H9 (cell line): ENCODE measurements around the gene ZC3HAV1. TPM values are rescaled to one million over a fixed set of nuclear protein-coding genes. Genes with fewer than 3 reads are reported as not detected.

Experiments used
- DNase-seq: peaks from one replicate; pipeline ENCODE4 v3.0.0-alpha.2; 2017
- H2AFZ ChIP-seq: one replicate; pipeline ENCODE4 v1.6.1; 2013; ENCODE audit warnings: mild to moderate bottlenecking, low read length, control low read depth, moderate library complexity
- H2AK5ac ChIP-seq: 2 replicates; pipeline ENCODE4 v1.6.1; 2013; ENCODE audit warnings: low read length, control low read depth, mixed read lengths; ENCODE audit not compliant: insufficient read length
- H2BK120ac ChIP-seq: one replicate; pipeline ENCODE4 v1.6.1; 2013; ENCODE audit warnings: low read depth, mild to moderate bottlenecking, low read length, control low read depth, inconsistent platforms; ENCODE audit not compliant: poor library complexity, severe bottlenecking
- H2BK12ac ChIP-seq: 2 replicates; pipeline ENCODE4 v1.6.1; 2013; ENCODE audit warnings: low read length, control low read depth, mixed read lengths, low read depth; ENCODE audit not compliant: insufficient read length
- H2BK15ac ChIP-seq: 2 replicates; pipeline ENCODE4 v1.6.1; 2013; ENCODE audit warnings: low read depth, low read length, control low read depth
- H2BK20ac ChIP-seq: one replicate; pipeline ENCODE4 v1.6.1; 2013; ENCODE audit warnings: low read depth, mild to moderate bottlenecking, low read length, control low read depth, inconsistent platforms; ENCODE audit not compliant: poor library complexity, severe bottlenecking
- H2BK5ac ChIP-seq: 2 replicates; pipeline ENCODE4 v1.6.1; 2013; ENCODE audit warnings: low read length, control low read depth, mixed read lengths; ENCODE audit not compliant: insufficient read length
- H3K14ac ChIP-seq: 2 replicates; pipeline ENCODE4 v1.6.1; 2013; ENCODE audit warnings: low read length, control low read depth; ENCODE audit not compliant: insufficient read depth
- H3K18ac ChIP-seq: 2 replicates; pipeline ENCODE4 v1.6.1; 2013; ENCODE audit warnings: low read depth, mild to moderate bottlenecking, mixed read lengths, low read length, control low read depth; ENCODE audit not compliant: insufficient read length
- H3K23ac ChIP-seq: 2 replicates; pipeline ENCODE4 v1.6.1; 2013; ENCODE audit warnings: low read length, control low read depth, mixed read lengths, low read depth; ENCODE audit not compliant: insufficient read length
- H3K23me2 ChIP-seq: 2 replicates; pipeline ENCODE4 v1.6.1; 2013; ENCODE audit warnings: low read depth, mild to moderate bottlenecking, mixed read lengths, low read length, control low read depth; ENCODE audit not compliant: insufficient read length, poor library complexity, severe bottlenecking
- H3K27ac ChIP-seq: 2 replicates; pipeline ENCODE4 v1.5.1; 2013; ENCODE audit warnings: low read length, control low read depth, mixed read lengths, low read depth; ENCODE audit not compliant: insufficient read length
- H3K27me3 ChIP-seq: 2 replicates; pipeline ENCODE4 v1.6.1; 2013; ENCODE audit warnings: low read length, control low read depth, inconsistent platforms; ENCODE audit not compliant: insufficient read depth
- H3K4ac ChIP-seq: 2 replicates; pipeline ENCODE4 v1.6.1; 2013; ENCODE audit warnings: low read depth, mild to moderate bottlenecking, control low read depth, inconsistent platforms, low read length, moderate library complexity
- H3K4me1 ChIP-seq: 2 replicates; pipeline ENCODE4 v1.6.1; 2013; ENCODE audit warnings: low read length, control low read depth, inconsistent platforms; ENCODE audit not compliant: insufficient read depth
- H3K4me2 ChIP-seq: 2 replicates; pipeline ENCODE4 v1.6.1; 2013; ENCODE audit warnings: low read length, control low read depth, mixed read lengths; ENCODE audit not compliant: insufficient read length, insufficient read depth
- H3K56ac ChIP-seq: 2 replicates; pipeline ENCODE4 v1.6.1; 2013; ENCODE audit warnings: low read depth, mild to moderate bottlenecking, mixed read lengths, low read length, control low read depth; ENCODE audit not compliant: insufficient read length
- H3K79me1 ChIP-seq: 2 replicates; pipeline ENCODE4 v1.6.1; 2013; ENCODE audit warnings: low read depth, mild to moderate bottlenecking, moderate library complexity, low read length, control low read depth, inconsistent platforms; ENCODE audit not compliant: insufficient read depth, poor library complexity, severe bottlenecking
- H3K79me2 ChIP-seq: 2 replicates; pipeline ENCODE4 v1.6.1; 2013; ENCODE audit warnings: low read length, control low read depth, inconsistent platforms; ENCODE audit not compliant: insufficient read depth
- H3K9ac ChIP-seq: 2 replicates; pipeline ENCODE4 v1.6.1; 2013; ENCODE audit warnings: low read length, control low read depth, mixed read lengths; ENCODE audit not compliant: insufficient read length; ENCODE audit errors: extremely low read depth
- H3K9me3 ChIP-seq: one replicate; pipeline ENCODE4 v1.6.1; 2013; ENCODE audit warnings: low read depth, low read length, inconsistent platforms; ENCODE audit not compliant: control insufficient read depth
- H3T11ph ChIP-seq: one replicate; pipeline ENCODE4 v1.6.1; 2013; ENCODE audit warnings: mild to moderate bottlenecking, low read length, control low read depth, inconsistent platforms
- H4K20me1 ChIP-seq: one replicate; pipeline ENCODE4 v1.6.1; 2013; ENCODE audit not compliant: control insufficient read depth, insufficient read length, insufficient read depth
- H4K5ac ChIP-seq: 2 replicates; pipeline ENCODE4 v1.6.1; 2013; ENCODE audit warnings: low read depth, mild to moderate bottlenecking, mixed read lengths, low read length, control low read depth; ENCODE audit not compliant: insufficient read length
- H4K8ac ChIP-seq: replicated peaks from 2 replicates; pipeline ENCODE4 v1.6.1; 2013; ENCODE audit warnings: low read length, control low read depth, mixed read lengths, low read depth; ENCODE audit not compliant: insufficient read length
- H4K91ac ChIP-seq: 2 replicates; pipeline ENCODE4 v1.6.1; 2013; ENCODE audit warnings: low read depth, mild to moderate bottlenecking, moderate library complexity, mixed read lengths, low read length, control low read depth; ENCODE audit not compliant: insufficient read length
- H3K27ac Mint-ChIP-seq, 3 experiments: 2 replicates in 2 of 3; 3 replicates in 1 of 3; pipeline ENCODE4 v1.8.0; 2020 to 2021; ENCODE audit warnings: mixed read lengths in 3 of 3, mild to moderate bottlenecking in 1 of 3, moderate library complexity in 1 of 3
- H3K27me3 Mint-ChIP-seq: 2 replicates; pipeline ENCODE4 v1.8.0; 2021; ENCODE audit warnings: low read depth, mild to moderate bottlenecking, moderate library complexity, mixed read lengths
- H3K36me3 Mint-ChIP-seq, 3 experiments: 2 replicates in 2 of 3; 3 replicates in 1 of 3; pipeline ENCODE4 v1.8.0; 2020 to 2021; ENCODE audit warnings: low read depth in 3 of 3, mixed read lengths in 3 of 3; ENCODE audit not compliant: insufficient read depth in 1 of 3
- H3K4me1 Mint-ChIP-seq, 2 experiments: 2 replicates each; pipeline ENCODE4 v1.8.0; 2020; ENCODE audit warnings: mixed read lengths in 2 of 2
- H3K4me3 Mint-ChIP-seq, 2 experiments: 2 replicates in 1 of 2; 3 replicates in 1 of 2; pipeline ENCODE4 v1.8.0; 2020 to 2021; ENCODE audit warnings: mild to moderate bottlenecking in 2 of 2, mixed read lengths in 2 of 2, moderate library complexity in 1 of 2
- H3K9me3 Mint-ChIP-seq, 2 experiments: 2 replicates in 1 of 2; 3 replicates in 1 of 2; pipeline ENCODE4 v1.8.0; 2020; ENCODE audit warnings: mild to moderate bottlenecking in 2 of 2, mixed read lengths in 2 of 2, moderate library complexity in 1 of 2
- WGBS: extraction: QIAGEN DNeasy Blood & Tissue Kit; methylation state at CpG from one replicate; pipeline ENCODE4 v1.1.7; 2013; ENCODE audit warnings: missing lambda C conversion rate, low lambda C conversion rate, mixed read lengths; ENCODE audit not compliant: insufficient read length; ENCODE audit errors: extremely low coverage; 5-methylcytosine and 5-hydroxymethylcytosine counted together
- total RNA-seq: library from RNA; stranded (reverse); gene quantifications from 2 replicates; pipeline ENCODE4 v1.2.1, GENCODE V29; 2021
- TF ChIP-seq, protein P1 (sequence below): fragments of 200-600 bp; sonication (generic); conservative IDR thresholded peaks from 3 replicates; pipeline ENCODE4 v1.8.0; 2021; ENCODE audit warnings: antibody characterized with exemption, mild to moderate bottlenecking

ZC3HAV1 gene
- total RNA-seq, 1 experiment from 2014 or later: 32.8 TPM

GRCh38 chr7:139118805-139119485, 9.4 kb upstream of the ZC3HAV1 start:
- Histone ChIP-seq H3K18ac (no peak overlapping the region), H2BK5ac (no peak overlapping the region), H3K23ac (no peak overlapping the region), H4K20me1 (no peaks in the 10 kb centered on the region), H2AK5ac (no peak overlapping the region), H3K4ac (no peak overlapping the region), H3K79me1 (no peaks in the 10 kb centered on the region), H3T11ph (no peak overlapping the region), H3K27ac (no peak overlapping the region), H4K91ac (no peak overlapping the region), H3K79me2 (no peaks in the 10 kb centered on the region), H3K4me1 (peaks cover 4% of the 10 kb centered on the region; the same call in 1 of the 2 replicates), H3K9ac (no peak overlapping the region), H3K27me3 (no peaks in the 10 kb centered on the region), H2BK15ac (no peak overlapping the region), H3K14ac (no peak overlapping the region), H2BK20ac (no peak overlapping the region), H2BK12ac (no peak overlapping the region), H3K23me2 (no peaks in the 10 kb centered on the region), H2AFZ (no peak overlapping the region), H3K4me2 (no peak overlapping the region), H4K8ac (no peak overlapping the region), H2BK120ac (no peak overlapping the region), H3K56ac (no peak overlapping the region), H4K5ac (no peak overlapping the region), H3K9me3 (no peaks in the 10 kb centered on the region)
- Mint-ChIP-seq H3K4me3 (no peak overlapping the region), H3K9me3 (no peaks in the 10 kb centered on the region), H3K27me3 (no peaks in the 10 kb centered on the region; the same call in 1 of the 2 replicates), H3K36me3 (no peaks in the 10 kb centered on the region), H3K27ac (peak overlapping the region in 1 of 3 experiments; percentile 37; a peak in 1 of 7 replicates), H3K4me1 (peaks cover 1 to 6% of the 10 kb centered on the region in 2 experiments; a peak in 3 of 4 replicates)
- no CpG with 5 or more reads among the region's 7 CpGs for WGBS
- TF ChIP-seq, protein P1, sequence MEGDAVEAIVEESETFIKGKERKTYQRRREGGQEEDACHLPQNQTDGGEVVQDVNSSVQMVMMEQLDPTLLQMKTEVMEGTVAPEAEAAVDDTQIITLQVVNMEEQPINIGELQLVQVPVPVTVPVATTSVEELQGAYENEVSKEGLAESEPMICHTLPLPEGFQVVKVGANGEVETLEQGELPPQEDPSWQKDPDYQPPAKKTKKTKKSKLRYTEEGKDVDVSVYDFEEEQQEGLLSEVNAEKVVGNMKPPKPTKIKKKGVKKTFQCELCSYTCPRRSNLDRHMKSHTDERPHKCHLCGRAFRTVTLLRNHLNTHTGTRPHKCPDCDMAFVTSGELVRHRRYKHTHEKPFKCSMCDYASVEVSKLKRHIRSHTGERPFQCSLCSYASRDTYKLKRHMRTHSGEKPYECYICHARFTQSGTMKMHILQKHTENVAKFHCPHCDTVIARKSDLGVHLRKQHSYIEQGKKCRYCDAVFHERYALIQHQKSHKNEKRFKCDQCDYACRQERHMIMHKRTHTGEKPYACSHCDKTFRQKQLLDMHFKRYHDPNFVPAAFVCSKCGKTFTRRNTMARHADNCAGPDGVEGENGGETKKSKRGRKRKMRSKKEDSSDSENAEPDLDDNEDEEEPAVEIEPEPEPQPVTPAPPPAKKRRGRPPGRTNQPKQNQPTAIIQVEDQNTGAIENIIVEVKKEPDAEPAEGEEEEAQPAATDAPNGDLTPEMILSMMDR: no peak
- no peak for DNase-seq
